Activated naive CD4-positive, alpha-beta T cell treated with anti-CD3 and anti-CD28 coated beads, Interleukin-2, amount 50 U/mL, for 24 hours (primary cell): ENCODE data around the gene GATAD2B.
"Not testable (repeated sequence)": the region's sequence is repeated elsewhere in the genome, so short reads cannot be mapped to it uniquely, and the experiment has no call there.

Experiments
- H3K27ac Mint-ChIP-seq: one replicate; pipeline ENCODE4 v1.8.0; 2021; ENCODE audit warnings: mild to moderate bottlenecking, mixed read lengths
- H3K27me3 Mint-ChIP-seq: one replicate; pipeline ENCODE4 v1.8.0; 2021; ENCODE audit warnings: mixed read lengths
- H3K36me3 Mint-ChIP-seq: one replicate; pipeline ENCODE4 v1.8.0; 2021; ENCODE audit warnings: mixed read lengths
- H3K4me1 Mint-ChIP-seq: one replicate; pipeline ENCODE4 v1.8.0; 2021; ENCODE audit warnings: mixed read lengths
- H3K4me3 Mint-ChIP-seq: one replicate; pipeline ENCODE4 v1.8.0; 2021; ENCODE audit warnings: mild to moderate bottlenecking, mixed read lengths
- H3K9me3 Mint-ChIP-seq: one replicate; pipeline ENCODE4 v1.8.0; 2021; ENCODE audit warnings: mixed read lengths

The GATAD2B gene

DNA sequence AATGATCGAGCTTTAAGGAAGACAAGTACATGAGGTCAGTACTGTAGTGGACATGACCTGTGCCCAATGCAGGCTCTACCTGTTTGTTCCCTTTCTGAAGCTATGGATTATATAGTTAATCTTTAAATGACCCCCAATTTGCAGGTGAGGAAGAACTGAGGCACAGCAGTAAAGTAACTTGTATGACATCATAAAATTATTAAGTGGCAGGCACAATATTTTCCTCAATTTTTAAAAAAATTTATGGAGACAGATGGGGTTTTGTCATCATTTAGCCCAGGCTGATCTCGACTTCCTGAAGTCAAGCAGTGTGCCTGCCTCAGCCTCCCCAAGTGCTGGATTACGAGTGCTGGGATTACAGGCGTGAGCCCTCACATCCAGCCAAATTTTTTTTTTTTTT is 3.6 kb upstream of the GATAD2B start:
- H3K36me3 Mint-ChIP-seq = no peaks in the 10 kb centered on the region
- H3K27me3 Mint-ChIP-seq = no peaks in the 10 kb centered on the region
- no peak overlapping the region for H3K4me3 Mint-ChIP-seq
- peak overlapping the region; percentile 8 for H3K27ac Mint-ChIP-seq
- no peaks in the 10 kb centered on the region for H3K9me3 Mint-ChIP-seq
- peaks cover 19% of the 10 kb centered on the region for H3K4me1 Mint-ChIP-seq

GRCh38 chr1:153922076-153922971 is 448 bp downstream of the GATAD2B start:
- H3K36me3 Mint-ChIP-seq = peaks cover 3% of the 10 kb centered on the region
- H3K27ac Mint-ChIP-seq = peak overlapping the region; percentile 96
- H3K4me3 Mint-ChIP-seq = peak overlapping the region; percentile 91
- peaks cover 46% of the 10 kb centered on the region for H3K4me1 Mint-ChIP-seq
- no peaks in the 10 kb centered on the region for H3K9me3 Mint-ChIP-seq
- H3K27me3 Mint-ChIP-seq = no peaks in the 10 kb centered on the region

DNA sequence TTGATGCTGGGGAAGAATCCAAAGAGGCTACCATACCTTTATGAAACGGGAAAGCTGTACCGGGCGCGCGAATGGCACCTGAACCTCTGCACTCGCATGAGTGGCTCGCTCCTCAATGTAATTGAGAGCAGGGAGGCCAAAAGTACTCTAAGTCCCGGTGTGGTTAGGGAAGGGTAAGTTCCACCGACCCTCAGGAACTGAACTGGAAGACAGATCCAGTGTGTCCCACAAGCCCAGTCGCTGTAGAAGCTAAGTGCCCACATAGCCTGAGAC is 1.0 kb downstream of the GATAD2B start:
- peaks cover 3% of the 10 kb centered on the region for H3K36me3 Mint-ChIP-seq
- H3K4me1 Mint-ChIP-seq = peaks cover 46% of the 10 kb centered on the region
- H3K27me3 Mint-ChIP-seq = no peaks in the 10 kb centered on the region
- H3K4me3 Mint-ChIP-seq = peak overlapping the region; percentile 91
- no peaks in the 10 kb centered on the region for H3K9me3 Mint-ChIP-seq
- H3K27ac Mint-ChIP-seq = peak overlapping the region; percentile 76

- Mint-ChIP-seq H3K27me3 (no peaks in the 10 kb centered on the region), H3K27ac (peak overlapping the region; percentile 81), H3K4me3 (peak overlapping the region; percentile 91), H3K4me1 (peaks cover 49% of the 10 kb centered on the region), H3K36me3 (peaks cover 4% of the 10 kb centered on the region), H3K9me3 (no peaks in the 10 kb centered on the region)
These were observed 1.5 kb downstream of the GATAD2B start for GRCh38 chr1:153921080-153921802.

GRCh38 chr1:153919876-153920852 is 2.6 kb downstream of the GATAD2B start:
- Mint-ChIP-seq H3K36me3 (peaks cover 4% of the 10 kb centered on the region), H3K9me3 (no peaks in the 10 kb centered on the region), H3K27me3 (no peaks in the 10 kb centered on the region), H3K27ac (peak overlapping the region; percentile 92), H3K4me3 (peak overlapping the region; percentile 91), H3K4me1 (peaks cover 58% of the 10 kb centered on the region)

DNA sequence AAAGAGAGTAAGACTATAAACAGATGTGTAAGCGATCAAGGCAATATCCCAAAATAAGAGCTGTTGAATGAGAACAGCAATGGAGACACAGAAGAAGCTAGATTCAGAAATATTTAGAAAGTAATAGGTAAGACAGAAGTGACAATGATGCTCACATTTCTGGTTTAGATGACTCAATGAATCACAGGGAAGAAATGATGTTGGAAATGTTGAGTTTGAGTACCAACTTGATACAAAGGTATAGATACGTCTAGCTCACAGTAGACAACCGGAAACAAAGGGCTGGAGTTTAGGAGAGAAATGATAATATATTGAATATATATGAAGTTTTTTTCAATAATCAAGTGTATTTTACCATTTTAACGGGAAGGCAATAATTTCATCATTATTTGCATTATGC is 6.5 kb downstream of the GATAD2B start:
- Mint-ChIP-seq H3K4me1 (peaks cover 67% of the 10 kb centered on the region), H3K27ac (peak overlapping the region; percentile 7), H3K9me3 (no peaks in the 10 kb centered on the region), H3K4me3 (no peak overlapping the region), H3K27me3 (no peaks in the 10 kb centered on the region), H3K36me3 (peaks cover 7% of the 10 kb centered on the region)

GRCh38 chr1:153912349-153912748 is 10.4 kb downstream of the GATAD2B start:
- no peaks in the 10 kb centered on the region for H3K9me3 Mint-ChIP-seq
- no peaks in the 10 kb centered on the region for H3K27me3 Mint-ChIP-seq
- H3K36me3 Mint-ChIP-seq = peaks cover 8% of the 10 kb centered on the region
- H3K27ac Mint-ChIP-seq = peak overlapping the region; percentile 1
- H3K4me1 Mint-ChIP-seq = peaks cover 36% of the 10 kb centered on the region
- peak overlapping the region; percentile 9 for H3K4me3 Mint-ChIP-seq

DNA sequence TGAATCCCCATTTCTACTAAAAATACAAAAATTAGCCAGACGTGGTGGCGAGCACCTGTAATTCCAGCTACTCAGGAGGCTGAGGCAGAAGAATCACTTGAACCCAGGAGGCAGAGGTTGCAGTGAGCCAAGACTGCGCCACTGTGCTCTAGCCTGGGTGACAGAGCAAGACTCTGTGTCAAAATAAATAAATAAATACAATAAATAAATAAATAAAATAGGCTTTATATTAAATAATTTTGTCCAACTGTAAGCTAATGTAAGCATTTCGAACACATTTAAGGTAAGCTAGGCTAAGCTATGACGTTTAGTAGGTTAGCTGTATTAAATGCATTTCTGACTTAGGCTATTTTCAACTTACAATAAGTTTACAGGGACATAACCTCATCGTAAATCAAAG is 12.2 kb downstream of the GATAD2B start:
- Mint-ChIP-seq H3K4me1 (peaks cover 40% of the 10 kb centered on the region), H3K36me3 (peaks cover 15% of the 10 kb centered on the region)
- H3K27me3 Mint-ChIP-seq, H3K9me3 Mint-ChIP-seq, H3K27ac Mint-ChIP-seq, H3K4me3 Mint-ChIP-seq: not testable (repeated sequence)

DNA sequence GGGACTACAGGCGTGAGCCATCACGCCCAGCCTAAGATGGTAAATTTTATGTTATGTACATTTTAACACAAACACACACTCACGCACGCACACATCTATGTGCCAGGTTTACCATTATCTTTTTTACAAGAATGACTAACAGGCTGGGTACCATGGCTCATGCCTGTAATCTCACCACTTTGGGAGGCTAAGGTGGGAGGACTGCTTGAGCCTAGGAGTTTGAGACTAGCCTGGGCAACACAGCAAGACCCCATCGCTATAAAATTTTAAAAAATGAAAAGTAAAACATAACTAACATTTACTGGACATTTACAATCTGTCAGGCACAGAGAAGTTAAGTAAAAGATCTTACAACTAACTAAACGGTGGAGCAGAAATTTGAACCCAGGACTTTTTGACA is 14.7 kb downstream of the GATAD2B start:
- Mint-ChIP-seq H3K27ac (no peak overlapping the region), H3K4me1 (peaks cover 47% of the 10 kb centered on the region)

GRCh38 chr1:153907134-153907533 is 15.6 kb downstream of the GATAD2B start:
- Mint-ChIP-seq H3K4me1 (peaks cover 47% of the 10 kb centered on the region), H3K4me3 (no peak overlapping the region), H3K9me3 (no peaks in the 10 kb centered on the region), H3K36me3 (peaks cover 15% of the 10 kb centered on the region), H3K27ac (no peak overlapping the region), H3K27me3 (no peaks in the 10 kb centered on the region)

More for the DNA sequence above, 14.7 kb downstream of the GATAD2B start:
- no peaks in the 10 kb centered on the region for H3K27me3 Mint-ChIP-seq
- H3K9me3 Mint-ChIP-seq = no peaks in the 10 kb centered on the region
- peaks cover 15% of the 10 kb centered on the region for H3K36me3 Mint-ChIP-seq
- H3K4me3 Mint-ChIP-seq = no peak overlapping the region

- Mint-ChIP-seq H3K4me3 (no peak overlapping the region), H3K9me3 (no peaks in the 10 kb centered on the region), H3K36me3 (peaks cover 12% of the 10 kb centered on the region), H3K27me3 (no peaks in the 10 kb centered on the region), H3K4me1 (peaks cover 40% of the 10 kb centered on the region), H3K27ac (peak overlapping the region; percentile 70)
These were observed 16.4 kb downstream of the GATAD2B start for GRCh38 chr1:153906396-153906795.

DNA sequence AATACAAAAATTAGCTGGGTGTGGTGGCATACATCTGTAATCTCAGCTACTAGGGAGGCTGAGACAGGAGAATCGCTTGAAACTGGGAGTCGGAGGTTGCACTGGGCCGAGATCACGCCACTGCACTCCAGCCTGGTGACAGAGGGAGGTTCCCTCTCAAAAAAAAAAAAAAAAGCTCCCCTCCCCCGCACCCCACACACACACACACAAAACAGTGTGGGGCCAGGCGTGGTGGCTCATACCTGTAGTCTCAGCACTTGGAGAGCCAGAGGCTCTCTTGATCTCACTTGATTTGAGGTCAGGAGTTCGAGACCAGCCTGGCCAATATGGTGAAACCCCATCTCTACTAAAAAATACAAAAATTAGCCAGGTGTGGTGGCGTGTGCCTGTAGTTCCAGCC is 16.9 kb downstream of the GATAD2B start:
- H3K4me1 Mint-ChIP-seq = peaks cover 35% of the 10 kb centered on the region
- not testable (repeated sequence) for H3K4me3 Mint-ChIP-seq, H3K27ac Mint-ChIP-seq, H3K9me3 Mint-ChIP-seq, H3K36me3 Mint-ChIP-seq, H3K27me3 Mint-ChIP-seq

- Mint-ChIP-seq H3K9me3 (no peaks in the 10 kb centered on the region), H3K4me1 (peaks cover 36% of the 10 kb centered on the region), H3K27ac (no peak overlapping the region), H3K27me3 (no peaks in the 10 kb centered on the region), H3K4me3 (no peak overlapping the region), H3K36me3 (peaks cover 11% of the 10 kb centered on the region)
These were observed 18.8 kb downstream of the GATAD2B start for GRCh38 chr1:153903841-153904455.

DNA sequence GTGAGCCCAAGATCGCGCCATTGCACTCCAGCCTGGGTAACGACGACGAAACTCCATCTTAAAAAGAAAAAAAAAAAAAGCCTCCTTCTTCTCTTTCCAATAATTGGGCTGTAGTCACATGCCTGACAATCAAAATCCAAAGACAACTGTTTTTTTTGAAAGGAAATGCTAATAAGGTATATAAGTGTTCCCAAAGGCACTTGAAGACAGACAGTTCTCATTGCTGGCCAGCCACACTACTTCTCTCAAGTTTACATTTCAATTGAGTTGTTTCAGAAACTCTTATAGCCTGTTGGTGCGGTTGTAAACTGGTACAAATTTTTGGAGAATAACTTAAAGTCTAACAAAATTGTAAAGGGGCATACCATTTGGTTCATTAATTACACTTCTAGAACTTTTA is 23.3 kb downstream of the GATAD2B start:
- H3K27ac Mint-ChIP-seq = peak overlapping the region; percentile 68
- H3K4me3 Mint-ChIP-seq = no peak overlapping the region
- H3K27me3 Mint-ChIP-seq = no peaks in the 10 kb centered on the region
- no peaks in the 10 kb centered on the region for H3K9me3 Mint-ChIP-seq
- peaks cover 3% of the 10 kb centered on the region for H3K36me3 Mint-ChIP-seq
- H3K4me1 Mint-ChIP-seq = peaks cover 31% of the 10 kb centered on the region

DNA sequence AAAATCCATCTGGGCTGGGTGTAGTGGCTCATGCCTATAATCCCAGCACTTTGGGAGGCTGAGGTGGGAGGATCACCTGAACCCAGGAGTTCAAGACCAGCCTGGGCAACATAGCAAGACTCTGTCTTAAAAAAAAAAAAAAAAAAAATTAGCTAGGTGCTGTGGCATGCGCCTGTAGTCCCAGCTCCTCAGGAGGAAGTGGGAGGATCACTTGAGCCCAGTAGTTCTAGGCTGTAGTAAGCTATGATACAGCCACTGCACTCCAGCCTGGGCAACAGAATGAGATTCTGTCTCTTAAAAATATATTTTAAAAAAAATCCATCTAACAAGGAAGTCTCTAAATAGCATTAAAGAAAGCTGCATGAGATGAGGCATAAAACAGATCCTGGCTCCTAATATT is 26.9 kb downstream of the GATAD2B start:
- not testable (repeated sequence) for H3K36me3 Mint-ChIP-seq

More for the DNA sequence above, 26.9 kb downstream of the GATAD2B start:
- H3K4me3 Mint-ChIP-seq, H3K9me3 Mint-ChIP-seq, H3K27me3 Mint-ChIP-seq: not testable (repeated sequence)
- Mint-ChIP-seq H3K4me1 (peaks cover 24% of the 10 kb centered on the region), H3K27ac (peak overlapping the region; percentile 59)
